ENCODE results near the gene MT1F.

Gene MT1F

DNA sequence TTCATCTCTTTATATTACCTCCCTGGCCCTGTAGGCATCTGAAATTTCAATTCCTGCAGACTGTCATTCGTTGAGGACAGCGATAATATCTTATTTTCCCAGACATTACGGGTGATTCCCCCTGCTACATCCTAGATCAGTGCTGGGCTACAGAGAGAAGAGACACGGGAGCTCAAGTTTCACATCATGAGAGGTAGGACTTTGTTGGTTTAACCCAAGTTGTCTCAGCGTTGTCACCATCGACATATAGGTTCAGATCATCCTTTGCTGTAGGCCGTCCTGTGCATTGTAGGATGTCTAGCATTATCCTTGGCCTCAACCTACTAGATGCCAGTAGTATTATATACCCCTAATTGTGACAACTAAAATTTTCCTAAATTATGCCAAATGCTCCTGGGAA, 43.8 kb downstream of the MT1F start:
- no peak for FAIRE-seq

DNA sequence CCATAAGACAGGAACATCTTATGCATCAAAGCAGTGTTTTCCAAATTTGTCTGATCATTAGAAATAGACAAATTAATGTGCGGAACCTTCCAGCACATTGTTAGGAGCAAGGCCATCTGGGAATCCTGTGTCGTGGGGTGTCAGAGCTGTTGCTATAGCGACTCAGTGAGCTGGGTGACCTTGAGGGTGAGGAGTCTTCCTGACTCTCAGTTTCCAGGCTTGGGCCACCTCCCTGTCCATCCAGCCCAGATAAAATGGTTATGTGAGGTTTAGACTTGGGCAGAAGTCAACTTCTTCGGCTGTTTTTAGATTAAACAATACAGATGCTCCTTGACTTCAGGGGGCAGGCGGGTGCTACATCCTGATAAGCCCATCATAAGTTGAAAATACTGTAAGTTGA, 45.1 kb downstream of the MT1F start:
- no peak for FAIRE-seq

Data from A204.1 (cell line).